Fibroblast of lung (primary cell): ENCODE data around the gene RCAN2.

Source experiments
- EZH2 ChIP-seq: IDR thresholded peaks from 2 replicates; pipeline ENCODE4 v1.5.1; 2012; ENCODE audit warnings: low read length, control low read depth, mild to moderate bottlenecking; ENCODE audit errors: missing control alignments
- TF ChIP-seq, protein P1 (sequence below), 2 donors: IDR thresholded peaks in 1 of 2; conservative IDR thresholded peaks in 1 of 2; 1 replicate in 1 of 2; 2 replicates in 1 of 2; pipeline ENCODE4 v1.5.1; 2011 to 2012; ENCODE audit warnings: low read length in 2 of 2, control low read depth in 1 of 2, inconsistent platforms in 1 of 2, low read depth in 1 of 2, mild to moderate bottlenecking in 1 of 2

DNA sequence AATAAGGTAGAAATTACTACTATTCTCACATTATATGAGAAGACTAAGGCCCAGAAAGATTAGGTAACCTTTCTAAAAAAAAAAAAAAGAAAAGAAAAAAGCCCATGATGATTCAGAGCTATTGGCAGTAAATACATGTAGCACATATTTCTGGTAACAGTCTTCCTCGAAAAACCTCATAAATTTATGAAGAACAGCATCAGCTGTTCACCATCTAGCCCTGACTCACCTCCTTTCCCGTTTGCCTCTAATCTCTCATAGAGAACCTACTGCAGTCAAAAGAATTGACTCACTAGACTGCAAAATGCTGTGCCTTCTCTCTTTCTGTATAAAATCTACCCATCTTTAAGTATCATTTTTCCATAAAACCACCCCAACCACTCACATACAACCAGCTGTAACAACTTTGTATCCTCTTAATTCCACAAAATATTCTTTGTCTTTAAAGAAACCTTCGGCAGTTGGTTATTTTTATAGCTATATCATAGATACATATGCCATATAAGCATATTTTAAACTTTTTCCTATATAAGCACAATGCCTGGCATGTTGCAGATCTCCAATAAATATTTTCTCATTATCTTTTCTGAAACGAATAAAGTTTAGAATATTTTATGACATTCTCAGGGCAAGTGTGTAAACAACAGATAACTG lies 167.8 kb downstream of the RCAN2 start:
- TF ChIP-seq, protein P1, sequence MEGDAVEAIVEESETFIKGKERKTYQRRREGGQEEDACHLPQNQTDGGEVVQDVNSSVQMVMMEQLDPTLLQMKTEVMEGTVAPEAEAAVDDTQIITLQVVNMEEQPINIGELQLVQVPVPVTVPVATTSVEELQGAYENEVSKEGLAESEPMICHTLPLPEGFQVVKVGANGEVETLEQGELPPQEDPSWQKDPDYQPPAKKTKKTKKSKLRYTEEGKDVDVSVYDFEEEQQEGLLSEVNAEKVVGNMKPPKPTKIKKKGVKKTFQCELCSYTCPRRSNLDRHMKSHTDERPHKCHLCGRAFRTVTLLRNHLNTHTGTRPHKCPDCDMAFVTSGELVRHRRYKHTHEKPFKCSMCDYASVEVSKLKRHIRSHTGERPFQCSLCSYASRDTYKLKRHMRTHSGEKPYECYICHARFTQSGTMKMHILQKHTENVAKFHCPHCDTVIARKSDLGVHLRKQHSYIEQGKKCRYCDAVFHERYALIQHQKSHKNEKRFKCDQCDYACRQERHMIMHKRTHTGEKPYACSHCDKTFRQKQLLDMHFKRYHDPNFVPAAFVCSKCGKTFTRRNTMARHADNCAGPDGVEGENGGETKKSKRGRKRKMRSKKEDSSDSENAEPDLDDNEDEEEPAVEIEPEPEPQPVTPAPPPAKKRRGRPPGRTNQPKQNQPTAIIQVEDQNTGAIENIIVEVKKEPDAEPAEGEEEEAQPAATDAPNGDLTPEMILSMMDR (conservative IDR thresholded peaks at IDR 0.05 in 1 of 2, IDR thresholded peaks at IDR 0.05 in 1 of 2; ENCODE audit: low read depth in 1 of 2, low read length in 2 of 2): no peak
- no peak for TF ChIP-seq EZH2
